Fibroblast of the aortic adventitia (primary cell): ENCODE data around the gene CXCR6. TPM values are rescaled to one million over a fixed set of nuclear protein-coding genes. Genes with fewer than 3 reads are reported as not detected.

Experiments
- DNase-seq: peaks from one replicate; pipeline ENCODE4 v3.0.0-alpha.2; 2010; ENCODE audit warnings: low read depth
- H3K4me3 ChIP-seq: 2 replicates; pipeline ENCODE4 v1.5.1; 2011; ENCODE audit warnings: low read depth, mild to moderate bottlenecking, control low read depth, low read length, moderate library complexity
- total RNA-seq: library from RNA; depleted of rRNA; stranded (reverse); fragments of >200 nt; gene quantifications from 2 replicates; pipeline ENCODE4 v1.2.3, GENCODE V29; 2012; ENCODE audit warnings: low replicate concordance
- TF ChIP-seq, protein P1 (sequence below): IDR thresholded peaks from 2 replicates; pipeline ENCODE4 v1.5.1; 2011; ENCODE audit warnings: mild to moderate bottlenecking, low read length, control low read depth, inconsistent platforms; ENCODE audit not compliant: insufficient read depth

CXCR6 gene
- total RNA-seq, 1 donor, result not detected

GRCh38 chr3:45921158-45922038, 21.9 kb upstream of the CXCR6 start:
- DNase-seq, result no peak
- no peak overlapping the region for H3K4me3 ChIP-seq
- TF ChIP-seq, protein P1, sequence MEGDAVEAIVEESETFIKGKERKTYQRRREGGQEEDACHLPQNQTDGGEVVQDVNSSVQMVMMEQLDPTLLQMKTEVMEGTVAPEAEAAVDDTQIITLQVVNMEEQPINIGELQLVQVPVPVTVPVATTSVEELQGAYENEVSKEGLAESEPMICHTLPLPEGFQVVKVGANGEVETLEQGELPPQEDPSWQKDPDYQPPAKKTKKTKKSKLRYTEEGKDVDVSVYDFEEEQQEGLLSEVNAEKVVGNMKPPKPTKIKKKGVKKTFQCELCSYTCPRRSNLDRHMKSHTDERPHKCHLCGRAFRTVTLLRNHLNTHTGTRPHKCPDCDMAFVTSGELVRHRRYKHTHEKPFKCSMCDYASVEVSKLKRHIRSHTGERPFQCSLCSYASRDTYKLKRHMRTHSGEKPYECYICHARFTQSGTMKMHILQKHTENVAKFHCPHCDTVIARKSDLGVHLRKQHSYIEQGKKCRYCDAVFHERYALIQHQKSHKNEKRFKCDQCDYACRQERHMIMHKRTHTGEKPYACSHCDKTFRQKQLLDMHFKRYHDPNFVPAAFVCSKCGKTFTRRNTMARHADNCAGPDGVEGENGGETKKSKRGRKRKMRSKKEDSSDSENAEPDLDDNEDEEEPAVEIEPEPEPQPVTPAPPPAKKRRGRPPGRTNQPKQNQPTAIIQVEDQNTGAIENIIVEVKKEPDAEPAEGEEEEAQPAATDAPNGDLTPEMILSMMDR, result no peak

GRCh38 chr3:45922039-45922326, 21.3 kb upstream of the CXCR6 start:
- TF ChIP-seq, protein P1, result no peak
- no peak overlapping the region for H3K4me3 ChIP-seq
- no peak for DNase-seq

DNA sequence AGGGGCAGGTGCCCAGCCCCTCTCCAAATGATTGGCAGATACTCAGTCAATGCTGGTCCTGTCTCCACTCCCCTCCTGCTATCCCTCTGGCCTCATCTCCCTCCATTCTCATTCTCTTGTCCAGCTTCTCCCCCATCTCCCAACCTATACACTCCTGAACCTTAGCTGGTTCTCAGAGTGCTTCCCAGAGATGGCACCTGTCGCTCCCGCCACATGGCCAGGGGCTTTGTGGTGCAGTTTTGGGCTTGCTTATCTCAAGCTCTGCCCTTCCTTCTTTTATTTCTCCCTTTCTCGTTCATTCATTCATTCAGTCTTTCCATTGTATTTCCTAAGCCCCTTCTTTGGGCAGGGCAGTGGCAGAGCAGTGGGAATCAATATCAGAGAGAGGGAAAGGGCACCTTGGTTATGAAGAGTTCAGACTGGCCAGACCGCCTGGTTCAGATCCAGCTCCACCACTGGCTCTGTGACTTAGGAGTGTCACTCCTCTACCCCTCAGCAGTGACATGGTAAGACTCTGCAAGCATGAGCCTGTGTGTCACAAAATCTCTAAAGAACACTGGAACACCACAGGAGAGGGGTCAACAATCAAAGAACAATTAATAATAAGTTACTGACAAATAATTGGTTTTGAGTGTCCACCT, 20.2 kb upstream of the CXCR6 start:
- TF ChIP-seq, protein P1, result no peak
- H3K4me3 ChIP-seq, result no peak overlapping the region
- DNase-seq, result no peak

DNA sequence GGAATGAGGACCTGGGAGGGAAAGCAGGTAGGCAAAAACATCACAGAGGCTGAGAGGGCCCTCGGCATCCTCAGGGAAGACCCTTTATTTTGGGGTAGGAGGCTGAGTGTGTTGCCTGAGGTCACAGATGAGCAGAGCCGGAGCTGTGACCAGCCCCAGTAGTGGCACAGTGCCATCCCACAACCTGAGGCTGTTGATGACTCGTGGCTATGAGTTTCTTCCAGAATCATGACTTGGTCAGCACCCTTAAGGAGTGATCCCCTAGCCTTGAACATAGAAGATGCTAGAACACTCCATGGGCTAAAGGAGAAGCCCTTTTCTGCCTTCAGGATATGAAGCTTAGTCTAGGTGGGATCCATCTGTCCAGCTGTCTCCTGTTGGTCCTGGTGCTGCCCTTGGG, 19.5 kb upstream of the CXCR6 start:
- peak; percentile 47 for DNase-seq
- no peak overlapping the region for H3K4me3 ChIP-seq
- TF ChIP-seq, protein P1, result no peak

- peak; percentile 15 for DNase-seq
- TF ChIP-seq, protein P1, result no peak
- no peak overlapping the region for H3K4me3 ChIP-seq
These were observed 15.4 kb upstream of the CXCR6 start for GRCh38 chr3:45927881-45928280.

GRCh38 chr3:45929042-45929679, 14.1 kb upstream of the CXCR6 start:
- TF ChIP-seq, protein P1, result peak; percentile 74
- peak; percentile 15 for DNase-seq
- no peak overlapping the region for H3K4me3 ChIP-seq
